ENCODE measurements around the gene LYPD6B. TPM values are rescaled to one million over a fixed set of nuclear protein-coding genes. Genes with fewer than 3 reads are reported as not detected.
A peak's percentile ranks its signal among the peaks of the same experiment; 100 is the strongest.

The LYPD6B gene
- total and polyA plus RNA-seq, 5 experiments from 2014 or later = not detected

DNA sequence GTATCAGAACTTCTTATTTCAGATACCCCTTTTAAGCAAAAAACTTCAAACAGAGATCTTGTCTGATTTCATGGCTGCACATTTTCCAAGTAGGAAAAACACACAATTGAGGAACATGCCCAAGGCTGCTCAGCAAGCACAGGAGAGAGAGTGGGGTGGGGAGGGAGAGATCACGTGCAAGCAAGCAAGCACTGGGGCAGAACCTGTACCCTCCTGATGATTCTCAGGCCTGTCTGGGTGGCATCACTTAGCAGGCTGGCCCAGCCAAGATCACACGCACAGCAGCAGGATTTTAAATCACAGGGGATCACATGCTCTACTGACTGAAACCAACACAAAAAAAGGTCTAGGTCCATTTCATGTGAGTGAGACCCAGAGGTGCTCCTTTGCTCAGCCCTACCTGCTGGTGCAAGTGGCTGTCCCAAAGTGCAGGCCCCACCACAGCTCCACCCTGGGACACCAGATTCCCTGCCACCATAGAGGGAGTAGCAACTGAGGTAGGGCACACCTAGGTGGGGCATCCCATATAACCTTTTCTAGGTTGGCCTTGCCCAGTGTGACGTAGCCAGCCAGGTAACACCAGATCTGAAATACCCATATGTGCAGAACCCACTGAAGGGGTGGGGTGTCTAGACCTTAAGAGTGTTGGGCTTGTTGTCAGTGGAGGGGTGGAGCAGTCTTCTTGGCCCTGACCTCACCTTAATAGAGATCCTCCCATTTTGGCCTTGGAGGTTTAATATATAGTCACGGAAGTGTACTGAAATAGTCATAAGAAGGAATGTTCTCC lies 1.8 kb upstream of the LYPD6B start:
- Mint-ChIP-seq H3K27ac (no peak overlapping the region), H3K9me3 (no peaks in the 10 kb centered on the region)

DNA sequence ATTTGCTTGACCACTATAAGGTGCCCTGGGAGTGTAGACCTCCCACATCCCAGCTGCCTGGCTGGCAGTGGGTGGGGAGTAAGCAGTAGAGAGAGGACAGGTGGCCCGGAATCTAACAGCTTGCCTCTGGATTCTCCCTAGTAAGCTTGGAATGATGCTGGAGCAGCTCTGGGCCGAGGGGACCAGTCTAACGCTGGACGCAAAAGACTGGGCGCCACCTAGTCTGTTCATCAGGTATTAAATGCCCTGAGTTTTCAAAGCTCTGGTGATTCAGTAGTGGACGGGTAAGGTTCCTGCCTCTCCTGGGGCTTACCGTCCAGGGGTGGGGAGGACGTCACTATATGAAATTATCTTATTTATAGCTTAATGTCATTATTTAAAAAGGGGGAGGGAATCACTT lies 648 bp upstream of the LYPD6B start:
- Mint-ChIP-seq H3K27ac (no peak overlapping the region), H3K27me3 (peaks cover 30 to 78% (median 47%) of the 10 kb centered on the region in 5 donors), H3K4me1 (peaks cover 0 to 5% (median 2%) of the 10 kb centered on the region in 4 donors), H3K9me3 (no peaks in the 10 kb centered on the region), H3K4me3 (peak overlapping the region in 6 of 10 donors; percentile 41 to 64 (median 58)), H3K36me3 (no peaks in the 10 kb centered on the region)
- ATAC-seq (no peak), DNase-seq (no peak)
- POLR2A ChIA-PET = no interaction called here

More for the DNA sequence above, 1.8 kb upstream of the LYPD6B start:
- Mint-ChIP-seq H3K4me3 (peak overlapping the region in 1 of 10 donors; percentile 32), H3K4me1 (peaks cover 0 to 6% (median 3%) of the 10 kb centered on the region in 4 donors), H3K36me3 (no peaks in the 10 kb centered on the region), H3K27me3 (peaks cover 24 to 67% (median 40%) of the 10 kb centered on the region in 5 donors)
- ATAC-seq (no peak), DNase-seq (no peak)
- POLR2A ChIA-PET = no interaction called here

DNA sequence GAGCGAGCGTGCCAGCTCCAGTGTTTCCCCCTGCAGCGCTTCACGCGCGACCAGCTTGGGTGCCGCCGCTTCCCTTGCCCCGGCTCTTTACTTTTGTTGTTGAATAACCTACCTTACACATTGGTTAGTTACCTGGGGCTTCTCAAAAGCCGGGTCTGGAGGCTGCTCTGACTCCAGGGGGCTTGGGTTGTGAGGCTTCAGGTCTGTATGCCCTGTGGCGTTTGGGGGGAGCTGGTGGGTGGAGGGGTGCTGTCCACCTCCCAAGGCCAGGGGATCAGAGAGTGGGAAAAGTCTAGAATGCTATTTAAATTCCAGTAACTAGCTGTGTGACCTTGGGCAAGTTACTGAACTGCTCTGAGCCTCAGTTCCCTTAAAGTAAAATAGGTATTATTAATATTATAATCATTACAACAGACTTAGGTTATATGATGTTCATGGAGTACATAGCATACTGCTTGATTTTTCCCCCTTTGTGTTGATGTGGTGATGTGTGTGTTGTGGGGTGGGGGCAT lies 770 bp downstream of the LYPD6B start:
- Mint-ChIP-seq H3K27me3 (peaks cover 29 to 70% (median 43%) of the 10 kb centered on the region in 5 donors), H3K4me3 (peak overlapping the region in 7 of 10 donors; percentile 18 to 73 (median 26)), H3K36me3 (no peaks in the 10 kb centered on the region), H3K9me3 (peaks cover 0 to under 1% (median 0%) of the 10 kb centered on the region in 9 donors), H3K4me1 (peaks cover 0 to 5% (median 2%) of the 10 kb centered on the region in 4 donors), H3K27ac (no peak overlapping the region)
- ATAC-seq (no peak), DNase-seq (no peak)
- POLR2A ChIA-PET = no interaction called here

- no peak overlapping the region for H3K27ac Mint-ChIP-seq
- peaks cover 0 to 12% (median 5%) of the 10 kb centered on the region in 9 donors for H3K9me3 Mint-ChIP-seq
- ATAC-seq (no peak), DNase-seq (peak in 8 of 10 donors; percentile 7 to 69 (median 30))
- no peaks in the 10 kb centered on the region for H3K36me3 Mint-ChIP-seq
- POLR2A ChIA-PET = no interaction called here
- H3K27me3 Mint-ChIP-seq = peaks cover 29 to 68% (median 42%) of the 10 kb centered on the region in 5 donors
- H3K4me3 Mint-ChIP-seq = no peak overlapping the region
- peaks cover 0 to 5% (median 2%) of the 10 kb centered on the region in 4 donors for H3K4me1 Mint-ChIP-seq
Measured at GRCh38 chr2:149040451-149040850, 2.0 kb downstream of the LYPD6B start.

GRCh38 chr2:149041482-149041881 lies 3.0 kb downstream of the LYPD6B start:
- POLR2A ChIA-PET = no interaction called here
- H3K4me3 Mint-ChIP-seq = no peak overlapping the region
- peak overlapping the region in 1 of 10 donors; percentile 25 for H3K27ac Mint-ChIP-seq
- no peak for ATAC-seq
- no peak for DNase-seq
- peaks cover 0 to 5% (median 2%) of the 10 kb centered on the region in 4 donors for H3K4me1 Mint-ChIP-seq
- H3K9me3 Mint-ChIP-seq = peaks cover 6 to 22% (median 14%) of the 10 kb centered on the region in 9 donors
- H3K27me3 Mint-ChIP-seq = peaks cover 26 to 57% (median 39%) of the 10 kb centered on the region in 5 donors
- H3K36me3 Mint-ChIP-seq = peaks cover 0 to 6% (median 0%) of the 10 kb centered on the region in 3 donors

DNA sequence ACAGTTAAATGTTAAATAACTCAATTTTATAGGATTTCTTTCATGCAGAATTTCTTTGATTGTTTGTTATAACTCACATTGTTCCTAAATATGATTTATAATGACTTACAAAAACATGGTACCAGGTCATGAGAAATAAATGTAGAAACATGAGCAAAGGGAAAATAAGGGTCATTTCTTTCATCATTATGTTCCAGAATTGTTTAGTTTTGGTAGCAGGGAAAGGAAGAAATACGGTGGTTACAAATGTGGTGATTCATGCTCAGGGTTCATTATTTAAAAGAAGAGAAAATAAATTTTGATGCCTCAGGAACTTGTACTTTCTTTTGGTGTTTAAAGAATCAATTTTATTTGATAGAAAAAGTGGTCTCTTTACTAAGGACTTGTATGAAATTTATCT lies 4.4 kb downstream of the LYPD6B start:
- Mint-ChIP-seq H3K9me3 (peaks cover 11 to 34% (median 25%) of the 10 kb centered on the region in 9 donors), H3K4me1 (peaks cover 0 to 5% (median 2%) of the 10 kb centered on the region in 4 donors), H3K4me3 (no peak overlapping the region), H3K27ac (no peak overlapping the region), H3K36me3 (peaks cover 0 to 15% (median 2%) of the 10 kb centered on the region in 3 donors), H3K27me3 (peaks cover 19 to 43% (median 28%) of the 10 kb centered on the region in 5 donors)
- POLR2A ChIA-PET = no interaction called here
- no peak for DNase-seq
- no peak for ATAC-seq

- ATAC-seq (no peak), DNase-seq (no peak)
- Mint-ChIP-seq H3K4me1 (peaks cover 0 to 1% (median 0%) of the 10 kb centered on the region in 4 donors), H3K27me3 (peaks cover 19 to 45% (median 24%) of the 10 kb centered on the region in 5 donors), H3K4me3 (no peak overlapping the region), H3K9me3 (peaks cover 17 to 48% (median 31%) of the 10 kb centered on the region in 9 donors), H3K36me3 (peaks cover 0 to 30% (median 2%) of the 10 kb centered on the region in 3 donors), H3K27ac (no peak overlapping the region)
- POLR2A ChIA-PET = no interaction called here
Measured at GRCh38 chr2:149044500-149044899, 6.0 kb downstream of the LYPD6B start.

GRCh38 chr2:149047118-149047517 lies 8.6 kb downstream of the LYPD6B start:
- H3K4me1 Mint-ChIP-seq = no peaks in the 10 kb centered on the region
- ATAC-seq (no peak), DNase-seq (no peak)
- H3K27ac Mint-ChIP-seq = no peak overlapping the region
- H3K36me3 Mint-ChIP-seq = peaks cover 0 to 33% (median 2%) of the 10 kb centered on the region in 3 donors
- no peak overlapping the region for H3K4me3 Mint-ChIP-seq
- H3K27me3 Mint-ChIP-seq = peaks cover 6 to 28% (median 10%) of the 10 kb centered on the region in 5 donors
- POLR2A ChIA-PET = no interaction called here
- H3K9me3 Mint-ChIP-seq = peaks cover 17 to 48% (median 33%) of the 10 kb centered on the region in 9 donors

GRCh38 chr2:149049142-149049541 lies 10.6 kb downstream of the LYPD6B start:
- DNase-seq = no peak
- POLR2A ChIA-PET = no interaction called here
- no peak overlapping the region for H3K27ac Mint-ChIP-seq
- peaks cover 4 to 19% (median 10%) of the 10 kb centered on the region in 5 donors for H3K27me3 Mint-ChIP-seq
- H3K9me3 Mint-ChIP-seq = peaks cover 17 to 48% (median 33%) of the 10 kb centered on the region in 9 donors
- H3K4me1 Mint-ChIP-seq = no peaks in the 10 kb centered on the region
- peaks cover 0 to 33% (median 2%) of the 10 kb centered on the region in 3 donors for H3K36me3 Mint-ChIP-seq
- no peak for ATAC-seq
- no peak overlapping the region for H3K4me3 Mint-ChIP-seq

- POLR2A ChIA-PET = no interaction called here
- no peaks in the 10 kb centered on the region for H3K4me1 Mint-ChIP-seq
- H3K27me3 Mint-ChIP-seq = peaks cover 4 to 19% (median 14%) of the 10 kb centered on the region in 5 donors
- H3K9me3 Mint-ChIP-seq = peaks cover 16 to 39% (median 33%) of the 10 kb centered on the region in 9 donors
- no peak overlapping the region for H3K27ac Mint-ChIP-seq
- H3K36me3 Mint-ChIP-seq = peaks cover 0 to 33% (median 2%) of the 10 kb centered on the region in 3 donors
- ATAC-seq (no peak), DNase-seq (no peak)
- H3K4me3 Mint-ChIP-seq = no peak overlapping the region
Measured at GRCh38 chr2:149050188-149050587, 11.7 kb downstream of the LYPD6B start.

- DNase-seq = no peak
- no peaks in the 10 kb centered on the region for H3K9me3 Mint-ChIP-seq
- ATAC-seq = no peak
- POLR2A ChIA-PET = no interaction called here
- no peaks in the 10 kb centered on the region for H3K36me3 Mint-ChIP-seq
- no peak overlapping the region for H3K4me3 Mint-ChIP-seq
- no peak overlapping the region for H3K27ac Mint-ChIP-seq
- H3K27me3 Mint-ChIP-seq = peaks cover 5 to 21% (median 12%) of the 10 kb centered on the region in 5 donors
- no peaks in the 10 kb centered on the region for H3K4me1 Mint-ChIP-seq
Measured at GRCh38 chr2:149055751-149056150, 17.3 kb downstream of the LYPD6B start.

- POLR2A ChIA-PET = no interaction called here
- no peaks in the 10 kb centered on the region for H3K9me3 Mint-ChIP-seq
- H3K4me1 Mint-ChIP-seq = no peaks in the 10 kb centered on the region
Measured at GRCh38 chr2:149056541-149057255, 18.2 kb downstream of the LYPD6B start.

GRCh38 chr2:149057401-149057800 lies 18.9 kb downstream of the LYPD6B start:
- Mint-ChIP-seq H3K27me3 (peaks cover 5 to 21% (median 12%) of the 10 kb centered on the region in 5 donors), H3K27ac (no peak overlapping the region), H3K4me3 (no peak overlapping the region), H3K4me1 (no peaks in the 10 kb centered on the region), H3K9me3 (no peaks in the 10 kb centered on the region), H3K36me3 (no peaks in the 10 kb centered on the region)
- DNase-seq = no peak
- ATAC-seq = no peak
- POLR2A ChIA-PET = no interaction called here

More at GRCh38 chr2:149056541-149057255, 18.2 kb downstream of the LYPD6B start:
- DNase-seq (no peak), ATAC-seq (no peak)
- Mint-ChIP-seq H3K27me3 (peaks cover 5 to 21% (median 12%) of the 10 kb centered on the region in 5 donors), H3K4me3 (no peak overlapping the region), H3K27ac (no peak overlapping the region), H3K36me3 (no peaks in the 10 kb centered on the region)

Measured in naive thymus-derived CD8-positive, alpha-beta T cell (primary cell).